ENCODE results near the gene TENM3. TPM values are rescaled to one million over a fixed set of nuclear protein-coding genes. Genes with fewer than 3 reads are reported as not detected.
"Not testable (repeated sequence)": the region's sequence is repeated elsewhere in the genome, so short reads cannot be mapped to it uniquely, and the experiment has no call there.

The TENM3 gene
- polyA plus RNA-seq, 1 experiment: 9.2 TPM

- TF ChIP-seq CTCF (IDR thresholded peaks at IDR 0.05; ENCODE audit: insufficient read depth, low read depth, low read length): no peak
- no peaks in the 10 kb centered on the region for H3K27me3 ChIP-seq (ENCODE audit: control insufficient read depth, insufficient read depth, low read length)
Measured at GRCh38 chr4:182810103-182810615, 567.0 kb downstream of the TENM3 start.

GRCh38 chr4:182812916-182813315 is 569.7 kb downstream of the TENM3 start:
- Histone ChIP-seq H3K27me3 (ENCODE audit: control insufficient read depth, insufficient read depth, low read length) (no peaks in the 10 kb centered on the region), H3K36me3 (ENCODE audit: control insufficient read depth, insufficient read depth, low read length) (no peaks in the 10 kb centered on the region), H3K4me3 (ENCODE audit: low read depth, low read length) (no peak overlapping the region)
- DNase-seq (ENCODE audit: low read depth): no peak
- CTCF ChIA-PET: no interaction called here
- POLR2A ChIA-PET: no interaction called here
- no peak for TF ChIP-seq CTCF (IDR thresholded peaks at IDR 0.05; ENCODE audit: insufficient read depth, low read depth, low read length)

More at GRCh38 chr4:182810103-182810615, 567.0 kb downstream of the TENM3 start:
- ChIA-PET POLR2A (no interaction called here), CTCF (no interaction called here)
- no peak for DNase-seq (ENCODE audit: low read depth)
- Histone ChIP-seq H3K36me3 (ENCODE audit: control insufficient read depth, insufficient read depth, low read length) (no peaks in the 10 kb centered on the region), H3K4me3 (ENCODE audit: low read depth, low read length) (no peak overlapping the region)

GRCh38 chr4:182814065-182814464 is 570.9 kb downstream of the TENM3 start:
- POLR2A ChIA-PET; H3K4me3 ChIP-seq (ENCODE audit: low read depth, low read length); H3K27me3 ChIP-seq (ENCODE audit: control insufficient read depth, insufficient read depth, low read length); H3K36me3 ChIP-seq (ENCODE audit: control insufficient read depth, insufficient read depth, low read length); DNase-seq (ENCODE audit: low read depth); CTCF ChIA-PET: not testable (repeated sequence)

GRCh38 chr4:182818926-182819730 is 575.9 kb downstream of the TENM3 start:
- no peak for DNase-seq (ENCODE audit: low read depth)
- ChIA-PET POLR2A (no interaction called here), CTCF (no interaction called here)
- H3K36me3 ChIP-seq (ENCODE audit: control insufficient read depth, insufficient read depth, low read length): no peaks in the 10 kb centered on the region
- no peak overlapping the region for H3K4me3 ChIP-seq (ENCODE audit: low read depth, low read length)
- H3K27me3 ChIP-seq (ENCODE audit: control insufficient read depth, insufficient read depth, low read length): no peaks in the 10 kb centered on the region
- no peak for TF ChIP-seq CTCF (IDR thresholded peaks at IDR 0.05; ENCODE audit: insufficient read depth, low read depth, low read length)

GRCh38 chr4:182819751-182820150 is 576.5 kb downstream of the TENM3 start:
- H3K36me3 ChIP-seq (ENCODE audit: control insufficient read depth, insufficient read depth, low read length): no peaks in the 10 kb centered on the region
- ChIA-PET CTCF (no interaction called here), POLR2A (no interaction called here)
- H3K4me3 ChIP-seq (ENCODE audit: low read depth, low read length): no peak overlapping the region
- no peaks in the 10 kb centered on the region for H3K27me3 ChIP-seq (ENCODE audit: control insufficient read depth, insufficient read depth, low read length)
- TF ChIP-seq CTCF (IDR thresholded peaks at IDR 0.05; ENCODE audit: insufficient read depth, low read depth, low read length): no peak
- DNase-seq (ENCODE audit: low read depth): no peak

- Histone ChIP-seq H3K36me3 (ENCODE audit: control insufficient read depth, insufficient read depth, low read length) (no peaks in the 10 kb centered on the region), H3K4me3 (ENCODE audit: low read depth, low read length) (no peak overlapping the region), H3K27me3 (ENCODE audit: control insufficient read depth, insufficient read depth, low read length) (no peaks in the 10 kb centered on the region)
- no peak for TF ChIP-seq CTCF (IDR thresholded peaks at IDR 0.05; ENCODE audit: insufficient read depth, low read depth, low read length)
- ChIA-PET CTCF (no interaction called here), POLR2A (no interaction called here)
- no peak for DNase-seq (ENCODE audit: low read depth)
Measured at GRCh38 chr4:182822554-182822953, 579.4 kb downstream of the TENM3 start.

Data from BJ (cell line).